A172 (cell line): ENCODE data around the gene TENM4. TPM values are rescaled to one million over a fixed set of nuclear protein-coding genes. Genes with fewer than 3 reads are reported as not detected.
A peak's percentile ranks its signal among the peaks of the same experiment; 100 is the strongest.

Experiments
- DNase-seq: peaks from one replicate; pipeline ENCODE4 v3.0.0-alpha.2; 2015; ENCODE audit warnings: low spot score
- total RNA-seq: library from RNA; depleted of rRNA; stranded (reverse); fragments of >200 nt; shearing (Covaris generic); gene quantifications from 2 replicates; pipeline ENCODE4 v1.2.3, GENCODE V29; 2014

Gene TENM4
- total RNA-seq, 1 experiment from 2014 or later: 0.91 TPM

GRCh38 chr11:78787696-78788095, 653.1 kb downstream of the TENM4 start:
- DNase-seq: no peak

DNA sequence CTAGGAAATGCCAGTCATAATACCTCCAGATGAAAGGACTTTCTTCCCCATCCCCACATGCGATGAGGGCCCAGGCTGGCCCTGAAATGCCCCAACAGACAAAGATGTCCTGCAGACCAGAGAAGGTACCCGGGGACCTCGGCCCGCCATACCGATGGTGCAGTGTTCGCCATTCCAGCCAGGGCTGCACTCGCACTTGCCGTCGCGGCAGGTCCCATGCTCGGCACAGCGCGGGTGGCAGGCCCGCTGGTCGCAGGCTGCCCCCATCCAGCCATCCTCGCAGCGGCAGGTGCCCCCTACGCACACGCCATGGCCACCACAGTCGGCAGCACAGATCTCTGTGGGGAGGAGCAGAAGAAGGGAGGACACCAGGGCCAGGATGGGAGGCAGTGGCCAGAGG, 654.1 kb downstream of the TENM4 start:
- DNase-seq: no peak

GRCh38 chr11:78786086-78786485, 654.7 kb downstream of the TENM4 start:
- DNase-seq: no peak

DNA sequence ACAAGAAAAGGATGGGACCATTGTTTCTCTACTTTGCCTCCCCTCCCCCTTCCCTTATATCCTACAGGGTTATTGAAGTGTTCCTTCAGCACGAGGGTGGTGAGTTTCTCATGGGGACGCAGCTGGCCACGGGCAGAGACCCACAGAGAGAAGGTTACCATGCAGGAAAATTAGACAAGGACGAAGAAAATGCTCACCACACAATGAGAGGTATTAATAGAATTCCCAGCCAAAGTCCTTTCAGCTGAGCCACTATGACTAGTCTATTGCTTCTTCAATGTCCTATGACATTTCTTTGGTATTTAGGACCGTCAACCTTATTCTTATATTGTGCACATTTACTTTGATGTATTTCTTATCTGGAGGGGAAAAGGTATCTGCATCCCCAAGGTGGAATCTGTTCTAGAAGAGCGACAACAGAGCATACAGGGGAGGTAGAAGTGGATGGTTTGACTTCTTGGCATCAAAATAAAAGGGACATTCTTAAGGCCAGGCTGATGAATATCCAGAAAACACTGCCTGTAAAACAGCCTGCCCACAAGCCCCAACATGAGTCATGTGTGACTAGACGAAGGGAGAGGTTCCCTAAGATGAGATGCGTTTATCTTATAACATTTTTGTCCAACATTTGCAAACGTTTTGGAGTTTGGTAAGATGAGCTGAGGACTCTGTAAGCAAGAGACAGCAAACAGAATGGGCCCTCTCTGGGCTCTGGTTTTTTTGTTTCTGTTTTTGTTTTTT, 656.3 kb downstream of the TENM4 start:
- DNase-seq: peak; percentile 6

DNA sequence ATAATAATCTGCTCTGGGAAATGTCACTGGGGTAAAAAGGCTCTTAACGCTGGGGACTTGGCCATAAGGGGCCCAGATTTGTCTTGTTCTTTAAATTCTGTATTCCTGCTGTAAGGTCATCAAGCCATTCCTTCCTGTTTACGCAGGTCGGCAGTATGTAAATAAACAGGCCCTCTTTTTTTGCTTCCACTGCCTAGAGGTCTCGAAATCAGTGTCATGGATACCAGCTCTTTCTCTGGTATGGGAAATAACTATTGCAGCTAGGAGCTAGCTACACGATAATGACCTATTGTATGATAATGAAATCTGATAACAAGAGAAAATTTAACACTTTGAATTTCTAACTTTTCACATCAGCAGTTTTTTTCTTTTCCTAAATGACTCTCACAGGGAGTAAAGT, 657.0 kb downstream of the TENM4 start:
- DNase-seq: no peak

DNA sequence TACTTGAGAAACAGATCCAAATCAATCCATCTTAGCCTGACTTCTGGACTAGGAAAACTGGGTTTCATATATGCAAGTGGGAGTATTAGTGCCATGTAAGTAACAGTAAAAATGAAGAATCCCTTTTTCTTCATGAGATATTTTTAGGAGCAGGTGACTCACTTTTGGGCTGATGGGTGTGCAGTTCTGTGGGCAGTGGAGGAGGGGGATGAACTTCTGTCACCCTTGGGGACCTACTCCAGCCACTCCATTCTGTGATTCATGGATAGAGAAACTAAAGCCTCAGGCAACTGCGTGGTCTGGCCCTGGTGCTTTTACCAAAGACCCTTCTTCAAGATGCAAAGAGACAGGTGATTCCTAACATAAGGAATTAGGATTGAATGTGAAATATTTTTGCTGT, 657.5 kb downstream of the TENM4 start:
- no peak for DNase-seq

GRCh38 chr11:78782725-78783124, 658.1 kb downstream of the TENM4 start:
- no peak for DNase-seq

DNA sequence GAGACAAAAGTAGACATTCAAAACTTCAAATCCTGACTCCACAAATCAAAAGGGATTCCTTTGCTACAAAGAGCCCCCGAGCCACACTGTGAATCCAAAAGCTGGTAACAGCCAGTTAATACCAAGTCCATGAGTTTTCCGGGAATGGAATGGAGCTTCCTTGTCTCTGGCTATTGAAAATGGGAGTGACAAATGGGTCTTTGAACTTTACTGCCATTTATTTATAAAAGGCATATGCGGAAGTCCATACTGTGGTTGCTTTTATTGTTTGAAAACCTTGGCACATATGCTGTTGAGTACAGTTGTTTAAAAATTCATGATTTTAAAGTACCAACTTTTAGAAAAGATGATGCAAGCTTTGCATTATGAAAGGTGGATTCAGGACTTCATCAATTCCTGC, 659.9 kb downstream of the TENM4 start:
- no peak for DNase-seq

- DNase-seq: no peak
Measured at GRCh38 chr11:78773492-78773891, 667.3 kb downstream of the TENM4 start.

- no peak for DNase-seq
Measured at GRCh38 chr11:78773077-78773476, 667.8 kb downstream of the TENM4 start.

GRCh38 chr11:78772186-78772585, 668.6 kb downstream of the TENM4 start:
- no peak for DNase-seq

- DNase-seq: no peak
Measured at GRCh38 chr11:78770931-78771330, 669.9 kb downstream of the TENM4 start.

GRCh38 chr11:78768971-78769370, 671.9 kb downstream of the TENM4 start:
- no peak for DNase-seq

GRCh38 chr11:78768345-78768744, 672.5 kb downstream of the TENM4 start:
- DNase-seq: no peak

GRCh38 chr11:78767027-78767932, 673.5 kb downstream of the TENM4 start:
- DNase-seq: no peak

DNA sequence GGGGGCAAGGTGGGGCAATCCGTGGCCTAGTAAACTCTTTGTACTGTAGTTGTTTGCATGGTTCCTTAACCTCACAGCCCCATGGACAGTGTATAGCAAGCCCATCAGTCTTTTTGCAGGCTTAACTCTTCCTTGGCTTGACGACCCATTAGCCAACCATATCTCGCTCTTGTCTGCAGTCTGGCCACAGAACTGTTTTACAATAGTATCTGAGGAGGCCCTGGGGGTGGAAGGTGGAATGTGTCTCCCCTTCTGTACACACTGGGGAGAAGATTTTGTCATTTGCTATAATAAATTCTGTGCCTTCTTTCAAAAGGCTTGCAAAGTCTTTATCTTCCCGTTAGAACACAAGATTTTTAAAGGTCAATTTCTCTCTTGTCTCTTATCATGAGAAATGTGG, 675.9 kb downstream of the TENM4 start:
- no peak for DNase-seq

- DNase-seq: no peak
Measured at GRCh38 chr11:78763664-78764063, 677.2 kb downstream of the TENM4 start.

DNA sequence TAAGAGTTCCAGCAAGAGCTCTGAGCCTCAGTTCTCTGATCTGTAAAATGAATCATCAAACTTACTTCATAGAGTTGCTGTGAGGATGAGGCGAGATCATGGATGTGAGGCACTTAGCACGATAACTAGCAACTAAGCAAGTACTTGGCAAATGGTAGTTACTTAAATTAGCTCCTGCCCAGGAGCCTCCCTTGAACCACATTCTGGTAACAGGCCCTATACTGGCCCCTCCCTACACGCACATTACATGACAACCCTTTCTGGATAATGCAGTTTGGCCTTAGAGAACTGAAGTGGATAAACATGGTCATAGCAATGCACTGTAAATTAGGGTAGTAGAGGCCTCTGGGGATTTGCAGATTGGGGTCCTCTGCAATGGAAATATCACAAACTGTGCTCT, 678.7 kb downstream of the TENM4 start:
- DNase-seq: no peak

- no peak for DNase-seq
Measured at GRCh38 chr11:78759071-78759470, 681.8 kb downstream of the TENM4 start.

DNA sequence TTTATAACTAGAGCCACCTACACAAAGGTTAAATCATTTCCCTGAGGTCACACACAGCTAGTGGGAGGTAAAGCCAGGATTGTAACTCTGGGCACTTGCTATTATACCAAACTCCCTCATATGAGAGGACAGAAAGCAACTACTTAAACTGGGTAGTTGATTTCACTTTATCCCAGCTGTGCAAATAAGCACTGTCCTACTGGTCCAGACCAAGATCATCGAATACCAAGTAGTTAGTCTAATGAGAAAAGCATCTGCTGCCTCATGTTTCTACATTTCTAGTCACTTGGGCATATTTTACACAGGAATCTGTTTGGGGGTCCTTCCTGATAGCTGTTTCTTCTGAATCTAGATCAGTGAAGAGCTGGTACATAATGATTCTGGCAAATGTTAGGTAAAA, 687.5 kb downstream of the TENM4 start:
- no peak for DNase-seq

DNA sequence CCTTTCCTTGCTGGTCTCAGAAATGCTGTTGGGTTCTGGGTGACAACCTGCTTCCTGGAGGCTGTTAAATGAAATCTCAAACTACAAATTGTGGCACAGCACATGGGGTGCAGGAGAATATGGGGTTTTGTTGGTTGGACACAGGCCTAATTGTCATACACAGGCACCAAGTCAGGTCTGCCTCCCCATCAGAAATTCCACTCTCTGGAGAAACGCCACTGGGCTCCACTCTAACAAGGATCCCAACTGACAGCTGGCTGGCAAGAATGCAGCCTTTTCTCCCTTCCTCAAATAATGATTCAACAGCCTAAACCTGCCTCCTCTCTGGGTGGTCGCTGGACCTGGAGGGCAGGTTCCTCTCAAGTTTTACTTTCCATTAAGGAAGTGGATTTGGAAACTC, 688.3 kb downstream of the TENM4 start:
- no peak for DNase-seq

DNA sequence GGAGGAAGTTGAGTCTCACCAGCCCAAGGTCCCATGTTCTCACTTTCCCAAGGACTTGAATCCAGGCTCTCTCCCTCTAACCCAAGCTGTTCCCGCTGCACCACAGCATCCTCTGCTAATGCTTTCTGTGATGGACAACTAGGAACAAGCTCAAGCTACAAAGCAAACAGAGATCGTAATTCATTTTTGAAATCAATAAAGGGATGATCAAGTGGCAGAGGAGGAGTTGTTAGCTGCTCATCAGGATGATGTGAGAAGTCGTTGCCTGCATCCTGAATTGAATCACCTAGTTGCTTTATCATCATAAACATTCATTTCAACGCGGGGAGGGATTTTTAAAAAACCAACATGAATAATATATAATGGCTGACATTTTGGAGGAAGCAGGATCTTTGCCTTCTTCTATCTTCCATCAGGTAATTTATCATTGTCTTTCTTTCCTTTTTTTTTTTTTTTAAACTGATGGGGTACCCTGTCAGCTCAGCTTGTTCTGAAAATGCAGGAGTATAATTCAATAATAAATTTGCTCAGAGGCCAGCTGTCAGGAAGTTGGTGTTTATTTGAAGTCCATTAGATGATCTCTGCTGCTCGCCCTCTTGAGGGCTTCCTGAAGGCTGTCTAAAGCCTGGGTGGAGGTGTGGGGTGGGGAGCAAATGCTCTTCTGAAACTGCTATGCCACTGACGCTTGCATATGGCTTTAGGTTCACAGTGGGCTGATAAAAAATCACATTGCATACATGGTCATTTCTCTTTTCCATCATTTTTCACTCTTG, 691.7 kb downstream of the TENM4 start:
- DNase-seq: no peak
